Activated T-cell treated with anti-CD3 and anti-CD28 coated beads for 24 hours (primary cell): Measurements from ENCODE around the gene PIP4K2A.
"Not testable (repeated sequence)": the region's sequence is repeated elsewhere in the genome, so short reads cannot be mapped to it uniquely, and the experiment has no call there.

Source experiments
- DNase-seq: peaks from one replicate; pipeline ENCODE4 v3.0.0-alpha.2; 2020; ENCODE audit warnings: low read depth

The PIP4K2A gene

GRCh38 chr10:22719406-22720042 is 5.1 kb upstream of the PIP4K2A start:
- no peak for DNase-seq

GRCh38 chr10:22718659-22719058 is 4.3 kb upstream of the PIP4K2A start:
- not testable (repeated sequence) for DNase-seq

GRCh38 chr10:22717728-22718127 is 3.4 kb upstream of the PIP4K2A start:
- no peak for DNase-seq

GRCh38 chr10:22716943-22717342 is 2.6 kb upstream of the PIP4K2A start:
- DNase-seq: no peak

- DNase-seq: no peak
Observed at GRCh38 chr10:22715290-22715625, 880 bp upstream of the PIP4K2A start.

GRCh38 chr10:22713853-22714478 is 412 bp downstream of the PIP4K2A start:
- peak; percentile 17 for DNase-seq

GRCh38 chr10:22712956-22713852 is 1.2 kb downstream of the PIP4K2A start:
- peak; percentile 22 for DNase-seq

- no peak for DNase-seq
Observed at GRCh38 chr10:22712211-22712955, 2.0 kb downstream of the PIP4K2A start.

- DNase-seq: no peak
Observed at GRCh38 chr10:22711373-22711772, 3.0 kb downstream of the PIP4K2A start.

GRCh38 chr10:22710139-22710745 is 4.1 kb downstream of the PIP4K2A start:
- no peak for DNase-seq

- DNase-seq: no peak
Observed at GRCh38 chr10:22708772-22709171, 5.6 kb downstream of the PIP4K2A start.

- no peak for DNase-seq
Observed at GRCh38 chr10:22705527-22705926, 8.9 kb downstream of the PIP4K2A start.

- no peak for DNase-seq
Observed at GRCh38 chr10:22704942-22705341, 9.4 kb downstream of the PIP4K2A start.

GRCh38 chr10:22704471-22704911 is 9.9 kb downstream of the PIP4K2A start:
- DNase-seq: no peak

- no peak for DNase-seq
Observed at GRCh38 chr10:22702348-22702747, 12.0 kb downstream of the PIP4K2A start.

GRCh38 chr10:22701132-22701826 is 13.1 kb downstream of the PIP4K2A start:
- no peak for DNase-seq

- no peak for DNase-seq
Observed at GRCh38 chr10:22700489-22700888, 13.9 kb downstream of the PIP4K2A start.

GRCh38 chr10:22699976-22700375 is 14.4 kb downstream of the PIP4K2A start:
- DNase-seq: no peak

- no peak for DNase-seq
Observed at GRCh38 chr10:22698941-22699440, 15.4 kb downstream of the PIP4K2A start.

GRCh38 chr10:22697800-22698199 is 16.6 kb downstream of the PIP4K2A start:
- DNase-seq: no peak

- no peak for DNase-seq
Observed at GRCh38 chr10:22697101-22697500, 17.3 kb downstream of the PIP4K2A start.
